GM18507 (cell line): ENCODE results near the gene AKAP13.

Experiments
- DNase-seq: peaks from one replicate; pipeline ENCODE4 v3.0.0; 2011; ENCODE audit warnings: low read depth; ENCODE audit not compliant: insufficient read length; ENCODE audit errors: extremely low spot score
- FAIRE-seq: peaks from 2 replicates; lab custom pipeline; 2011; peaks lifted over from hg19 to GRCh38; lab: Jason Lieb, UNC

The AKAP13 gene

DNA sequence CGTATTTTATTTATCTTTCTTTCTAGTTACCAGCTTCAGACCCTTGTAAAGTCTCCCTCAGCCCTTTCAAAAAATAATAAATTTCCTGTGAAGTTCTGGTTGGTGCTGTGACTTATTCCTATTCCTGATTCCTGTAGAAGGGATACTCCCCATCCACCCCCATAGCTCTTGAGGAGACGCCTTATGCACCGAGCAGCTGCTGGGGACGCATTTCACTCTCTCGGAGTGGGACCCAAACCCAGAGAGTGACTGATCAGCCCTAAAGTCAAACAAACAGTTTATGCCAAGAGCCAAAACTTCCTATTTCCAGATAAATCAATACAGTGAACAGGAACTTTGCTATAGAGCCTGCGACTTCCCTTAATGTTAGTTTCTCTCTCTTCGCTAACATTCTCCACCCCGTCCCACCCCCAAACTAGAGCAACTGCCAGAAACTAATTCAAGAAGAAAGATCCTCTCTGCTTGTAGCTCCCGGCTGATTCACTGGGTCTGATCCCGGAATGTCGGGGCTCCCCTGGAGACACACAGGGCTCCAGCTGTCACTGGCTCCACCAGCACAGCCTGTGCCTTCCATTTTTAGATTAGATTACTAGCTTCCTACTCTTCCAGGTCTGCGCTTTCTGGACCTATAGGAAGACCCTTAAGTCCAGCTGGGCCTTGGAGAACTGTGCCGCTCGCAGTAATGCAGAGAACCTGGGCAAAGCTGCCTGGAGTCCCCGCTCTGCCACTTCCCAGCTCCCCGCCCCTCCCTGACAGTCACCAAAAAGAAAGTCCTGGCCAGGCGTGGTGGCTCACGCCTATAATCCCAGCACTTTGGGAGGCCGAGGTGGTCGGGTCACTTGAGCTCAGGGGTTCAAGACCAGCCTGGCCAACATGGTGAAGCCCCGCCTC lies 369.1 kb downstream of the AKAP13 start:
- FAIRE-seq (no peak), DNase-seq (no peak)

DNA sequence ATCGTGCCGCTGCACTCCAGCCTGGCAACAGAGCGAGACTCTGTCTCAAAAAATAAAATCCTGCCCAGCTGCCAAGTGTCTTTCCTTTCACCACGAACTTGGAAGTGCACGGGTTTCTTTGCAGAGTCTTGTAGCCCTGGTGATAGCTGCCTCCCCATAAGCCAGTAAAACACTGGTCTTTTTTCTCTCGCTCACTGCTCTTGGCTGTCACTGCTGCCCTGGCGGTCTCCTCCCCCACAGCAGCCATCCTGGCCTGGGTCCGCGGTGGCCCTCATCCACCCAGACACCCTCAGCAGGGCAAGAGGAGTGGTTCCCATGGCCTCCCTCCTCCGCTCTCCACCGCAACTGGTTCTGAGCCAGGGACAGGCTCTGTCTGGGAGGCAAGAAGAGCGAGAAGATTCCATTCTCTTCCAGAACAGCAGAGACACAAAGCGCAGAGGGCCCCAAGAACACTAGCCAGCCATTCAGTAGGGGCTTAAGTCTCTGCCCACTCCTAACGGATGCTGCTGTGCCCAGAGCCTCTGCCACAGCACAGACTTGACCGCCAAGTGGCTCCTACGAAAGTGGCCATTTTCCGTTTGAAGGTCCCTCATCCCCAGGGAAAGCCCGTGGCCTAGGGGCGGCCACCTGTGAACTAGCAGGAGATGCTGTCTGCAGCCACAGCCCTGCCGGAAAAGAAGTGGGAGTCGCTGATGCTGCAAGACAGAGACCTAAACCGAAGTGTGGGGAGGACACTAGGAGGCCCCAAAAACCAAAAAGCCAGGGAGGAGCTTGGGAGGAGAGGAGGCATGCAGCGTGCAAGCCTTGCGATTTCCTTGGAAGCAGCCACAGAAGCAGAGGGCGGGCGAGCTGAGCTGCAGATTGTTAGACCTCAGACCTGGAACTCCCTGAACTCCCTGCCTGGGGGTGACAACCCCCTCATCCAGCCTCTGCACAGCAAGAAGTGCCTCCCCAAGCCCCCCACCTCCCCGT lies 370.2 kb downstream of the AKAP13 start:
- no peak for DNase-seq
- no peak for FAIRE-seq

DNA sequence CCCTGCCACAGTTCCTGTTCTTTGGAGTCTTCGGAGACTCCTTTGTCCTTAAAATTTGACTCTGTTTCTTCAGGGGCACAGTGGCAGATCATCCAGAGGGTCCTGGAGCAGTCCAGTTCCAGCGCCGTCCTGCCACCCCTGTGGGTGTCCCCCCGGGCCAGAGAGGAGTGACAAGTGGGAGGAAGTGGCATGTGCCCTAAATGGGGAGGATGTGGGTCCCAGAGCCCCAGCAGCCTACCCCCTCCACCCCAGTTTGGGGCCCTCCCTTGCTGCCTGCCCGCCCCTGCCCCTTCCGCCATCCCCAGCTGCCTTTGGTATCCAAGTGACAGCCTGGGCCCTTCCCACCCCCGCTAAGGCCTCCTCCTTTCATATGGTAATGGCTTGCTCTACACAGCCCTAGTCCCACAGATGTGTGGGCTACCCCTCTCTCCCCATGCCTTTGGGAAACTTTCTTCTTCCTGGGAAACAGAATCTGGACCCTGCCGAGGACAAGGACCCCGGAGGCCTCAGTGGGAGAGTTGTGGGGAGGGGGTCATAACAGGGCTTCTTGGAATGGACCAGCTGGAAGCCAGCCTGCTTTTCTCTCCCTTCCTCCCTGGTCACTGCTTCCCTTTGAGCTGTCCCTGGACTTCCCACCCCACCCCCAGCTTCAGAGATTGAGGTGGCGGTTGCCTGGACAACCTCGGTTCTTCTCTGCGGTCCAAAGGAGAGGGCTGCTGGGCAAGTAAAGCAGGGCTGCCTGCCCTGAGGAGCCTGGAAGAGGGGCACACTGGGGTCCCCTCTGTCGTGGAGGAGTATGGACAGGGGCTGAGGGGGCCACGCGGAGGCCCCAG lies 371.1 kb downstream of the AKAP13 start:
- DNase-seq (no peak), FAIRE-seq (no peak)

DNA sequence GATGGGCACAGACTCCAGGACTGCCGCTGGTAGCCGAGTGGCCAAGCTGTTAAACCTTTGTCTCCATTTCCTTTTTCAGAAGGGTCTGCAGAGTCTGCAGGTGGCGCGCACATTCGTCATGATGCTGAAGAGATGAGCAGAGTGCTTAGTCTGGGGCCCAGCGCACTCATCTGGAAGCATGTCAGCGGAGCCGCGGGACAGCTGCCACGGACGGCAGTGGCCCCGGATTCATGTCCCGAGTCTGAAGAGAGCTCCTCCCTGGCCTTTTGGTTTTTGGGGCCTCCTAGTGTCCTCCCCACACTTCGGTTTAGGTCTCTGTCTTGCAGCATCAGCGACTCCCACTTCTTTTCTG lies 371.7 kb downstream of the AKAP13 start:
- FAIRE-seq (no peak), DNase-seq (no peak)

DNA sequence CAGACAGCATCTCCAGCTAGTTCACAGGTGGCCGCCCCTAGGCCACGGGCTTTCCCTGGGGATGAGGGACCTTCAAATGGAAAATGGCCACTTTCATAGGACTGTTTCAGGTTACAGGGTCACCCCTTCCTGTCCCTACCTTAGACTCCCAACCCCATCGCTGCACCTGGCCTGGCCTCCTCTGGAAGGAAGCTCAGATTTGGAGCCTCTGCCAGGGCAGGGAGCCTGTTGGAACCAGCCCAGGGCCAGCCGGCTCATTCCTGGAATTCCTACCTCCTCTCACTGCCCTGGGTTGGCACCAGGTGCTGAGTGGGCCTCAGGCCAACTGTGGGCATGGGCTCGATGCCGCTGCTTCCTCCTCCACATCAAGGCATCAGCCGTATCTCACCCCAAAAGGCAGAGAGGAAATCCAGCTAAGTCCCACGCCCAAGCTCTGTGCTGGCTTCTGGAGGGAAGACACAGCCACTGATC lies 372.1 kb downstream of the AKAP13 start:
- DNase-seq (no peak), FAIRE-seq (no peak)

DNA sequence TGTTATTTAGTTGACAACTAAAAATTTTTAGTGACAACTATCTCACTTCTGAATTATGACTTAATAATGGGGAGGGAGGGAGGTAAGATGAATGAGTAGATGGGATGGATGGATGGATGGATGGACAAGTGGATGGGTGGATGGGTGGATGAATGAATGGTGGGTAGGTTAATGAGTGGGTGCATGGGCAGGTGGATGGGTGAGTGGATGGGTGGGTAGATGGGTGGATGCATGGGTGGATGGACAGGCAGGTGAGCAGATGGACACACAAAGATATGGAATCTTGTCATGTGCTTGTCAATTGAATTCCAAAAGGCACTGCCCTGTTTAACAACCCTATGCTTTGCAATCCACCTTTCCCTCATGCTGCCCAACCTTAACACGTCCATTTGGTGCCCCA lies 372.9 kb downstream of the AKAP13 start:
- DNase-seq (no peak), FAIRE-seq (no peak)

DNA sequence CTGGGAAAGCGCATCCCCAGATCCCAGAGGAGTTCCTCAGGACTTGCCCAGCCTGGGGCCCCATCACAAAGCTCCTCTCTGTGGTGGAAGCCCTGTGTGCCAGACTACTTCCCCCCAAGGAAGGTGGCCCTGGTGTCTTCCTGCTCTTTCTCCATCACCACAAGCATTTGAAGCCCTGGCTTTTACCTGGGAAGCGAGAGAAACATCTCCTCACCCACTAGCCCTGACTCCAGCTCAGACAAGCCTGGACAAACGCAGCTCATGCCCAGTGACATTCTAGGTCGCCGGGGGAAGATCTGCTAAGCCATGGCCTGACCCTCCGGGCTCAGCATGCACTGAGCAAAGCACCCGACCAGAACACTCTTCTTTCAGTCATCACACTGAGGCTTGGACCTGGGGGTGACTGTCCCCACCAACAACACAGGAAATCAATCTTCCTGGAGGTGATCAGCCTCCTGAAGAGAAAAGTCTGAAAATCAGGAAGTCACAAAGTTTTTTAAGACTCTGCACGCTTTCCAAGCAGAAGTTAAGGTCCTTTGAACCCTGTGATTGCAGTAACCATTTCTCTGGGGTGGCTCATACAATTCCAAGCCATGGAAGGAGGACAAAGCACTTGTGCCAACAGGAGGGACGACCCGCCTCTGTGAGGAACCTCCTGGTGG lies 373.5 kb downstream of the AKAP13 start:
- FAIRE-seq (no peak), DNase-seq (no peak)

DNA sequence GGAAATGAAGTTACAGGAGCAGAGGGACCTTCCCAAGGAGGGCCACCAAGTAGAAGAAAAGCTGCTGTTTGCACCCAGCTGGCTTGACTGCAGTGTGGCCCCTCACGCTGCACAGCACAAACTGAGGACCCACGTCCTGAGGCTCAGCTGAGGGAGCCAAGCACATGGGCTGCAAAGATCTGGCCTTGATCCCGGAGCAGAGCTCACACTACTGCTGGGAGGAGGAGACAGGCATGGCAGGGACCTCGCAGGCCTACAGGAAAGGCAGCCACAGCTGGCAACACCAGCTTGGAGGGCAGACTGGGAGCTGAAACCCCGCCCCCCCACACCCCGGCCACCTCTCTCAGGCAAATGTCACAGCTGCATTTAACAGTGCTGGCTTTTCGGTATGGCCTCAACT lies 374.6 kb downstream of the AKAP13 start:
- FAIRE-seq (no peak), DNase-seq (no peak)

DNA sequence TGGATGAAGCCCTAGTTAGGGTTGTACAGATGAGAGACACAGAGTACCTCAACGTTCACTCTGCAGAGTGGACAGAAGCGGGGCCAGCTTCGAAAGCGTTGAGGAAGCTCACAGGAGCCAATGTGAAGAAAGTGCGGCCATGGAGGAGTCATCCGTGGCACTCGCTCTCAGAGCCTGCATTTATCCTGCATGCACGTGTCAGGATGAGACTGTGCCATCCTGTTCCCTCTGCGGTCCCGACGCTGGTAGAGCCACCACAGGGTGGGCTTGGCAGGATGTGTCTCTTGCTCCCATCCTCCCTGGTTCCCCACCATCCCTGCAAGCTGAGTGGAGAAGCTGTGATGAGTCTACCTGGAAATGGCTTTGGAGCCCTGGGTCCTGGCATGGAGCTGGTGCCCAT lies 375.1 kb downstream of the AKAP13 start:
- DNase-seq: no peak
- no peak for FAIRE-seq

DNA sequence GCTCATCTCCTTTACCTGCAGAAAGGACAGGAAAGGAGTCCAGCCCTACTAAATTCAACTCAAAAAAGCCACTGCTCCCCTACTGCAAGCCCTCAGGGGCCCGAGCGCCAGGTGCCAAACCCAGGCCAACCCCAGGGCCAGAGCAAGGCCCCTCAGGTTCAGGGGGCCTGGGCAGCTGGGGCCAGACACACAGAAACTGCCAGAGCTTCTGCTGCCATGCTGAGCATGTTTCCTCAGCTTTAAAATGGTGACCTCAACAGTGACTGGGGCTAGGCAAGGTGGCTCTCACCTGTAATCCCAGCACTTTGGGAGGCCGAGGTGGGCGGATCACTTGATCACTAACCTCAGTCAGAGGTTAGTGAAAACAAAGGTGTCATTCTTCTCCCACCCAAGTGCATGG lies 375.5 kb downstream of the AKAP13 start:
- FAIRE-seq (no peak), DNase-seq (no peak)

DNA sequence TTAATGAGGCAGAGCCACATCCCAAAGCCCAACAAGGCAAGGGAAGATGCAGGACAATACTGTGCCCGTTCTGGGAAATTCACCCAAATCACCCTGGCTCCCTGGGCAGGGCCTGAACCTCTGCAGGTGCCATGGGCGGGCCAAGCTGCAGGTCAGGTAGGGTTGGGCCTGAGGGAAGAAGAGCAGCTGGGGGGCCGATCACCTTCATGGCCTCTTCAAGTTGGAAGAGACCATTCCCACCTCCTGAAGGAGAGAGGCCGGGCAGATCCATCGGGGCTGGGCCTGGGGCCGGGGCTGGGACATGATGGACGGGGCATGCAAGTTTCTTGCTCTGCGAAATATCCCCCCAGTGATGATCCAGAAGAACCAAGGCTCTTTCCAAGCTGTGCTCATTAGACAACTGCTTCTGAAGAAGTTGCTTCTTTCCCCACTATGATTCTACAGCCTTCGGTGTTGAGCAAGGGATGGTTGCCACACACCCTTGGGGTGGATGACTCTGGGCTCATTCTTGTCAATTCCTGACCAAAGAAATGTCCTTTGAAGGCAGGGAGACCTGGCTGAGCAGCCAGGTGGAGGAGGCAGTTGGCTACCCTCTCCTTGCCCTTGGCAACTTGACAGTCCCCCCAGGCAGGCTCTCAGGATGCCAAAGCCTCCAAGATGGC lies 376.1 kb downstream of the AKAP13 start:
- FAIRE-seq (no peak), DNase-seq (no peak)

DNA sequence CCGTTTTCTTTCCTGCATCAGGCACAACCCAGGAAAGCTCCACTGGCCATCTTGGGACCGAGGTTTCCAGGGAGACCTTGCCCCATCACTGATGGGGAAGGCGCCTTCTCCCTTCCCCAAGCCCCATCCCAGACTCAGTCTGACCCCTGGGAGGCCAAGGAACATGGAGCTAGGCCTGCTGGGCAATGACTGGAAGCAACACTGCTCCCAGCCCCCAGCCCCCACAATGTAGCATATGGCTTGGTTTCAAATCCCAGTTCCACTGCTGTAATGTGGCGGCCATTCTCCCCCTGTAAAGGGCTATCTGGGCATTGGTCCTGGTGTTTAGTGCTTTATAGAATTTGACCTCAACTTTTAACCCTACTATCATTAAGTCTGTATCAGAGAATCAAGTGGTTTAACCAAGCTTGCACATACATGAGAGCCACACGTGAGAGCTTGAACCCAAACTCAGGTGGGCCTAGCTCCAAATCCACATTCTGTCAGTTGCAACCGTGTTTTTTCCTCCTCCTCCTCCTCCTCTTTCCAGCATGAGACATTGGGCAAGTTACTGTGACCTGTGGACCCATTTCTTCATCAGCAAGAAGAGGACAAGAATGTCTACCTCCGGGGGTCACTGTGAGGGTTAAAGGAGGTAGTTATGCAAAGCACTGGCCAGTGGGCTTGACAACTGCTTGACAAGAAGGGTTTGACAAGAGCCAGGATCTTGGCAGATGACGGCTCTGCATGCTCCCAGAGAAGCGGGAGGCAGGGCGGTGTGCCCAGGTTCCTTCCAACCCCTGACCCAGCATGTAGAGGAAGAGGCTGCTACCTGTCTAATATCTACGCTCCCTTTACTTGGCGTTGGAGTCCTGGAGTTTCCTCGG lies 376.9 kb downstream of the AKAP13 start:
- DNase-seq: no peak
- no peak for FAIRE-seq

DNA sequence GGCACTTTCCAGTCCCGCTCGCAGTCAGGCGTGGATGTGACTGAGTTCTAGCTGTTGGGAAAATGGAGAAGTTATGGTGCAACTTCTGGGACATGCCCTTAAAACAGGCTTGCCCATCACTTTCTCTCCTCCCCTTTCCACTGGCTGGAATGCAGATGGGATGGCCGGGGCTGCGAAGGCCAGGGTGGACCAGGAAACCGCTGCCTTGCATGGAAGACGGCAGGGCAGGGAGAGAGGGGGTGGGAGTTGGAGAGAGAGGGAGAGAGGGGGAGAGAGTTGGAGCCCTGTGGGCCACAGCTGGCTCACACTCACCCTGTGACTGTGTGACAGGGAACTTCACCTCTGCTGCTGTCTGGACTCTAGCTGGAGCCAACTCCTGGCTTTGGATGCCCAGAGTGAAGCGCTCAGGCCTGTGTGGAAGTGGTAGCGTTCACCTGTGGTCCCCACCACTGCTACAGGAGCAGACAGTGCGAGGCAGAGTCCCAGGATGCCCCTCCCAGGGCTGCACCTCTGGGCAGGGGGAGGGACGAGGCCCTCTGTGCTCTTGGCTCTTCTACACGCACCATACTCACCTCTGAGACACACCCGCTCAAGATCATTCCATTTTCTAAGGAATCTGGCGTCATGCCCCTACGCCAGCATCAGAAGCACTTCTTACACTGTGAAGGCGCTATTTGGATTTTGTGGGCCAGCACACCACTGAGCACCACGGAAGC lies 377.7 kb downstream of the AKAP13 start:
- DNase-seq (no peak), FAIRE-seq (no peak)

DNA sequence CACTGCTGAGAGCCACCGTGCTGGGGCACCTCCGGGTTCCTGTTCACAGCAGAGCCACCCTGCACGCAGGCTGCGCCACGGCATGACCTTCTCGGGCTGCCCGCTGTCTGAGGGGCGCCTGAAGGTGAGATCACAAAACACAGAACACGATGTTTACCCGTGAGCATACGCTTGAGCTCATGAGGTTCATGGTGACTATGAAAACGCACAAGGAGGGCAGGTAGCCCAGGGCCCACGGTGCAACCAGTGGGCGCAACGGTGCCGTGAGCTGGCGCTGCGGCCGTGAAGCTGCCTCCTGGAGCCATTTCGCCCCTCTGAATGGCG lies 378.2 kb downstream of the AKAP13 start:
- FAIRE-seq (no peak), DNase-seq (no peak)

DNA sequence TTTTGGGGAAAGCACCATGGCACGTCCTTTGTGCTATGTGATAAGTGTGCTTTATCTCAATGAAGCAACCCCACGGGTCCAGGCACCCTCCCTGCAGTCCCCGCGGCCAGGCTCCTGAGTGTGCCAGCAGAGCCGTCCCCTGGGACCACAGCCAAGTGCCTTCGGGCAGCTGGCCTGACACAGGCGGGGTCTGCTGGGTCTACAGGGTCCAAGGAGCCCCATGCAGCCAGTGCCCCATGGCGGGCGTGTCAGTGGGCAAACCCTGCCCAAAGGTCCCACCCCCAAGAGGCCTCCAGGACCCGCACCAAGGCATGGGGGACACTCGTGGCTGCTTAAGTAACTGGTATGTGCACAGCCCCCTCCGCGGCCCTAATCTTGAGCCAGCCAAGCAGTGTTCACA lies 379.0 kb downstream of the AKAP13 start:
- FAIRE-seq (no peak), DNase-seq (no peak)

DNA sequence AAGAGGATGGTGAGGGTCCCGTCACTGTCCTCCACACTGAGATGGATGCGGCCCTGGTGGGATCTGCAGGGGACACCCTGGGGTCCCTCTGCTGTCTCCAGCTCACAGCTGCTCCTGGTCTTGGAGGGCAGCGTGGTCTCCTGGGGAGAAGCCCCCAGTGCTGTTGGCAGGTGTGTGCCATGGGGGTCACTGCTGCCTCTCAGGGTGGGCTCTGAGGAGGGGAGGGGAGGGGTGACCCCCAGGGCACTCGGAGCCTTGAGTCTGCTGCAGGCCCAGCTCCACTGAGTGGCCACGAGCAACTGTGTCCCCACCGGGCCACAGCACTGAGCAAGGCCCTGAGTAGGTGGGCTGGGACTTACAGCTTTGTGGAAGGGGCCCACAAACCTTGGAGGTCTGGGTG lies 379.6 kb downstream of the AKAP13 start:
- no peak for FAIRE-seq

More for the DNA sequence above, 379.6 kb downstream of the AKAP13 start:
- DNase-seq: no peak
